HepG2 (cell line): ENCODE results near the gene KCNK7. TPM values are rescaled to one million over a fixed set of nuclear protein-coding genes. Genes with fewer than 3 reads are reported as not detected.

Source experiments
- ATAC-seq: fragments of 200-7000 bp; cut with Tn5 transposase; 3 replicates; pipeline ENCODE4 v1.9.1; 2020; ENCODE audit warnings: mild to moderate bottlenecking, moderate library complexity
- BruUV-seq: library from RNA; stranded (reverse); fragments of 400-500 nt; replicated peaks from 2 replicates; lab custom pipeline; 2021; lab: Mats Ljungman, UMichigan
- CTCF ChIA-PET: fragments of 300-600 bp; formaldehyde crosslinking; extraction: SDS; loops from one replicate; lab custom pipeline; 2021; ENCODE audit warnings: low total read pairs, inconsistent platforms, low intra/inter-chr PET ratio; lab: Yijun Ruan, JAX
- POLR2A ChIA-PET: fragments of 350-600 bp; sonication (Branson Sonifier 250); formaldehyde crosslinking; loops from one replicate; lab custom pipeline; 2020; ENCODE audit warnings: antibody characterized with exemption, inconsistent platforms; lab: Yijun Ruan, JAX
- DNase-seq: peaks from one replicate; pipeline ENCODE4 v3.0.0-alpha.2; 2015; ENCODE audit warnings: low spot score
- FAIRE-seq: peaks from 3 replicates; lab custom pipeline; 2011; peaks lifted over from hg19 to GRCh38; lab: Jason Lieb, UNC
- H2AFZ ChIP-seq: one replicate; pipeline ENCODE4 v1.6.1; 2011; ENCODE audit warnings: low read length, inconsistent platforms
- H3K27ac ChIP-seq: fragments of 300-600 bp; 3 replicates; pipeline ENCODE4 v1.8.0; 2011; ENCODE audit warnings: mixed run types, mild to moderate bottlenecking, mixed read lengths, low read length, inconsistent platforms; ENCODE audit not compliant: insufficient read depth; ENCODE audit errors: extremely low read length
- H3K27me3 ChIP-seq, 2 experiments: fragments of 200-600 bp in 1 of 2; 2 replicates in 1 of 2; 3 replicates in 1 of 2; pipeline versions ENCODE4 v1.6.0 to v1.8.0; 2011; ENCODE audit warnings: low read length in 2 of 2, mild to moderate bottlenecking in 2 of 2, moderate library complexity in 2 of 2, inconsistent platforms in 1 of 2; ENCODE audit not compliant: insufficient read depth in 2 of 2, control insufficient read depth in 1 of 2
- H3K36me3 ChIP-seq, 2 experiments: fragments of 200-600 bp in 1 of 2; replicated peaks in 1 of 2; 2 replicates in 1 of 2; 3 replicates in 1 of 2; pipeline versions ENCODE4 v1.5.1 to v1.8.0; 2011; ENCODE audit warnings: low read length in 2 of 2, inconsistent platforms in 1 of 2; ENCODE audit not compliant: insufficient read depth in 2 of 2, control insufficient read depth in 1 of 2
- H3K4me1 ChIP-seq: 2 replicates; pipeline ENCODE4 v1.5.1; 2012; ENCODE audit warnings: low read length, inconsistent platforms; ENCODE audit not compliant: insufficient read depth
- H3K4me2 ChIP-seq: 2 replicates; pipeline ENCODE4 v1.6.0; 2011; ENCODE audit warnings: low read depth, low read length, inconsistent platforms
- H3K4me3 ChIP-seq, 3 experiments: fragments of 200-600 bp in 1 of 3; sonication (generic), shearing (Covaris generic) in 1 of 3; replicated peaks in 1 of 3; 2 replicates each; pipeline ENCODE4 v1.5.1; 2011 to 2016; ENCODE audit warnings: low read length in 3 of 3, inconsistent platforms in 2 of 3, low read depth in 2 of 3, mild to moderate bottlenecking in 2 of 3, control low read depth in 1 of 3, mixed read lengths in 1 of 3; ENCODE audit not compliant: insufficient read depth in 1 of 3
- H3K79me2 ChIP-seq: one replicate; pipeline ENCODE4 v1.6.1; 2011; ENCODE audit warnings: low read length, inconsistent platforms; ENCODE audit not compliant: insufficient read depth
- H3K9ac ChIP-seq: 2 replicates; pipeline ENCODE4 v1.6.0; 2011; ENCODE audit warnings: mild to moderate bottlenecking, low read depth, low read length, inconsistent platforms; ENCODE audit not compliant: insufficient read depth
- H3K9me3 ChIP-seq: 2 replicates; pipeline ENCODE4 v1.5.1; 2012; ENCODE audit warnings: mild to moderate bottlenecking, low read length
- H4K20me1 ChIP-seq: 2 replicates; pipeline ENCODE4 v1.6.0; 2011; ENCODE audit warnings: inconsistent platforms, mild to moderate bottlenecking, low read length, moderate library complexity; ENCODE audit not compliant: insufficient read depth
- AGO2 ChIP-seq: fragments of 200-400 bp; formaldehyde crosslinking; optimal IDR thresholded peaks from 2 replicates; pipeline ENCODE3; 2017; ENCODE audit warnings: mild to moderate bottlenecking, low read depth, low read length, moderate library complexity
- ARNT2 ChIP-seq: sonication (generic); formaldehyde crosslinking; IDR thresholded peaks from 2 replicates; pipeline ENCODE4 v1.8.0; 2022; ENCODE audit warnings: mild to moderate bottlenecking, low read depth, missing genetic modification reagents, moderate library complexity
- CC2D1A ChIP-seq: sonication (generic); formaldehyde crosslinking; IDR thresholded peaks from 2 replicates; pipeline ENCODE4 v1.8.1; 2023; ENCODE audit warnings: mild to moderate bottlenecking, missing genetic modification reagents
- ELF4 ChIP-seq: sonication (generic); formaldehyde crosslinking; IDR thresholded peaks from 2 replicates; pipeline ENCODE4 v1.5.0; 2020; ENCODE audit warnings: missing genetic modification reagents, mild to moderate bottlenecking, moderate library complexity, borderline replicate concordance
- HMGA1 ChIP-seq: sonication (generic); formaldehyde crosslinking; conservative IDR thresholded peaks from 2 replicates; pipeline ENCODE4 v1.4.0; 2020; ENCODE audit warnings: missing genetic modification reagents
- MAZ ChIP-seq, 2 experiments: sonication (generic) in 1 of 2; formaldehyde crosslinking in 1 of 2; IDR thresholded peaks; 2 replicates each; pipeline versions ENCODE4 v1.5.0 to v1.6.1; 2012 to 2020; ENCODE audit warnings: low read depth in 2 of 2, mild to moderate bottlenecking in 2 of 2, borderline replicate concordance in 1 of 2, improper control_type of control experiment in 1 of 2, low read length in 1 of 2, missing genetic modification reagents in 1 of 2, moderate library complexity in 1 of 2
- RBFOX2 ChIP-seq: fragments of 200-400 bp; formaldehyde crosslinking; IDR thresholded peaks from 2 replicates; pipeline ENCODE4 v1.6.1; 2017; ENCODE audit warnings: low read depth, mild to moderate bottlenecking, low read length
- ZC3H4 ChIP-seq: sonication (generic); formaldehyde crosslinking; IDR thresholded peaks from 2 replicates; pipeline ENCODE4 v1.4.0; 2020; ENCODE audit warnings: missing genetic modification reagents, borderline replicate concordance
- ZMAT5 ChIP-seq: sonication (generic); formaldehyde crosslinking; IDR thresholded peaks from 2 replicates; pipeline ENCODE4 v1.5.0; 2020; ENCODE audit warnings: mild to moderate bottlenecking, low read depth, missing genetic modification reagents, borderline replicate concordance
- ZNF17 ChIP-seq: sonication (generic); formaldehyde crosslinking; IDR thresholded peaks from 2 replicates; pipeline ENCODE4 v1.5.0; 2020; ENCODE audit warnings: mild to moderate bottlenecking, missing genetic modification reagents
- ZNF3 ChIP-seq: IDR thresholded peaks from 2 replicates; pipeline ENCODE4 v1.7.0; 2017; ENCODE audit warnings: inconsistent platforms
- ZNF382 ChIP-seq: sonication (generic); formaldehyde crosslinking; IDR thresholded peaks from 2 replicates; pipeline ENCODE4 v1.5.0; 2020; ENCODE audit warnings: missing genetic modification reagents, mild to moderate bottlenecking, borderline replicate concordance
- ZNF430 ChIP-seq: sonication (generic); formaldehyde crosslinking; IDR thresholded peaks from 2 replicates; pipeline ENCODE4 v1.9.0; 2021; ENCODE audit warnings: mild to moderate bottlenecking, missing genetic modification reagents
- ZNF570 ChIP-seq: sonication (generic); formaldehyde crosslinking; IDR thresholded peaks from 2 replicates; pipeline ENCODE4 v1.4.0; 2020; ENCODE audit warnings: mild to moderate bottlenecking, missing genetic modification reagents, borderline replicate concordance
- ZSCAN20 ChIP-seq: sonication (generic); formaldehyde crosslinking; IDR thresholded peaks from 2 replicates; pipeline ENCODE4 v1.4.0; 2020; ENCODE audit warnings: missing genetic modification reagents, mild to moderate bottlenecking, borderline replicate concordance
- WGBS: methylation state at CpG from one replicate; pipeline ENCODE4 v1.1.6; 2017; ENCODE audit warnings: low lambda C conversion rate; 5-methylcytosine and 5-hydroxymethylcytosine counted together
- in situ Hi-C: cut with HindIII; loops from 2 replicates; pipeline ENCODE4 v1.10.0; 2017; ENCODE audit warnings: low pct_unique_long_range_greater_than_20kb; ENCODE audit not compliant: extremely low pct_ligation_motif_present
- intact Hi-C: fragments of 100-400 bp; cut with micrococcal nuclease; formaldehyde crosslinking; loops from one replicate; pipeline ENCODE4 v1.10.0; 2022; ENCODE audit not compliant: unreplicated experiment
- polyA plus RNA-seq, 8 experiments: library from polyadenylated mRNA; depleted of rRNA in 3 of 8; stranded (reverse) in 7 of 8; unstranded in 1 of 8; fragments of >200 nt; fragmentation: Illumina TruSeq in 4 of 8; extraction: Trizol in 4 of 8; gene quantifications; 2 replicates each; pipeline versions ENCODE4 v1.2.1 to v1.2.3, GENCODE V29; 2011 to 2016; ENCODE audit warnings: low read depth in 4 of 8, missing spikeins in 1 of 8, mixed read lengths in 1 of 8; ENCODE audit not compliant: insufficient read depth in 1 of 8
- total RNA-seq, 5 experiments: library from RNA; depleted of rRNA; stranded (reverse); fragments of >200 nt; fragmentation: Illumina TruSeq; extraction: Trizol; gene quantifications; 2 replicates each; pipeline ENCODE4 v1.2.3, GENCODE V29; 2016; ENCODE audit warnings: low read depth in 1 of 5
- TF ChIP-seq, protein P1 (sequence below): sonication (generic); formaldehyde crosslinking; IDR thresholded peaks from 2 replicates; pipeline ENCODE4 v1.4.0; 2020; ENCODE audit warnings: missing genetic modification reagents, borderline replicate concordance
- TF ChIP-seq, protein P2 (sequence below): sonication (generic); formaldehyde crosslinking; IDR thresholded peaks from 2 replicates; pipeline ENCODE4 v1.8.0; 2022; ENCODE audit warnings: missing genetic modification reagents, mild to moderate bottlenecking, moderate library complexity, borderline replicate concordance
- TF ChIP-seq, protein P3 (sequence below): sonication (generic); formaldehyde crosslinking; IDR thresholded peaks from 2 replicates; pipeline ENCODE4 v1.5.1; 2020; ENCODE audit warnings: missing genetic modification reagents, mild to moderate bottlenecking, borderline replicate concordance

The KCNK7 gene
- total and polyA plus RNA-seq, 2 of the 13 experiments (the other 11 are each of a cell fraction or from before 2014, with no cell fraction given), result 0.11 TPM; not detected in 1

DNA sequence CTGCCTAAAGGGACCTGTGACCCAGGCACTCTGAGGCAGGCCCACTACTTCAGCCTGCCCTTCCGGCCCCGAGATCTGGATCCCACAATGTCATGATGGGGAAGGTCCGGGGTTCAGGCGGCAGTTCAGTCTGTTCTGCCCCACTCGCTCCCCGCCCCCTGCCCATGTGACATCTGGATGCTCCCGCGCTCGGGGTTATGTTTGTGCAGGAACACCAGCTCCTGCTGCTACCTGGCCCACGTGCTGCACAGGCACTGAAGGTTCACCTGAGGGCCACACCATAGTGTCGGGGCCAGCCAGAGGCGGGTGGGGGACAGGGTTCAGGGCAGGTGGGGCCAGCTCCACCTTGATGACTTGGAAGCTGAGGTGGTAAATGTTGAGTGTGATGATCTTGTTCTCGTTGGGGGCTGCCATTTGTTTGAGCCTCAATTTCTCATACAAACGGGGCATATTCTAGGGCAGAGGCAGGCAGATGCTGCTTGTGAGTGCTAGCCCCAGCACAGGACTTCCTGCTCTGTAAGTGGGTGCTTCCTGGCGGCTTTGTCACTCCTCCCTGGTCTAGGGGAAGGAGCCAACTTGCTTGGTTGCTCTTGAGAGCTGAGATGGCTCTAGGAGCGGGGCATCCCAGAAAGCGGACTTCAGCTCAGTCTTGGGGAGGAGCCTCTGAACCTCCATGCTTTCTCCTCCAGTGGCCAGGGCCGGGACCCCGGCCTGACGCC, 37.9 kb upstream of the KCNK7 start:
- Histone ChIP-seq H3K27ac (no peak overlapping the region), H3K4me3 (no peak overlapping the region), H3K4me2 (no peak overlapping the region), H3K27me3 (no peaks in the 10 kb centered on the region), H3K36me3 (peaks cover 43 to 61% of the 10 kb centered on the region in 2 experiments; a peak in 4 of 5 replicates), H3K79me2 (no peaks in the 10 kb centered on the region), H3K9me3 (no peaks in the 10 kb centered on the region), H2AFZ (no peak overlapping the region), H4K20me1 (no peaks in the 10 kb centered on the region), H3K9ac (no peak overlapping the region), H3K4me1 (peaks cover 23% of the 10 kb centered on the region)
- POLR2A ChIA-PET, result interaction anchor here (1.0 to 2.2 kb wide), 4 partner anchors 14 to 19 kb away, joined by 3 to 11 read pairs (median 6); no protein-coding TSS in a partner anchor
- in situ Hi-C loops, result no loop called here
- no peak for DNase-seq
- CTCF ChIA-PET, result no interaction called here
- 88% methylated on average over 12 of the region's 20 CpGs for WGBS
- ATAC-seq, result no peak
- FAIRE-seq, result no peak
- intact Hi-C loops, result no loop called here
- BruUV-seq, result no TSS peak
- TF ChIP-seq ZMAT5 (CRISPR knock-in tag) (no peak), CC2D1A (CRISPR knock-in tag) (no peak), HMGA1 (CRISPR knock-in tag) (no peak), ZSCAN20 (CRISPR knock-in tag) (no peak), ELF4 (CRISPR knock-in tag) (no peak), MAZ (IDR thresholded peaks at IDR 0.05; ENCODE audit: borderline replicate concordance, low read depth, low read length) (no peak), MAZ (CRISPR knock-in tag; IDR thresholded peaks at IDR 0.05; ENCODE audit: low read depth) (no peak), RBFOX2 (0 out of 2 replicates have a peak, but pooled peaks have one; percentile 5), ZNF3 (CRISPR knock-in tag) (no peak), AGO2 (peak; percentile 73), ZNF382 (CRISPR knock-in tag) (no peak), ZNF430 (CRISPR knock-in tag) (no peak), ZNF570 (no peak), ZC3H4 (CRISPR knock-in tag) (no peak), ARNT2 (no peak), ZNF17 (CRISPR knock-in tag) (no peak)
- TF ChIP-seq, protein P1, sequence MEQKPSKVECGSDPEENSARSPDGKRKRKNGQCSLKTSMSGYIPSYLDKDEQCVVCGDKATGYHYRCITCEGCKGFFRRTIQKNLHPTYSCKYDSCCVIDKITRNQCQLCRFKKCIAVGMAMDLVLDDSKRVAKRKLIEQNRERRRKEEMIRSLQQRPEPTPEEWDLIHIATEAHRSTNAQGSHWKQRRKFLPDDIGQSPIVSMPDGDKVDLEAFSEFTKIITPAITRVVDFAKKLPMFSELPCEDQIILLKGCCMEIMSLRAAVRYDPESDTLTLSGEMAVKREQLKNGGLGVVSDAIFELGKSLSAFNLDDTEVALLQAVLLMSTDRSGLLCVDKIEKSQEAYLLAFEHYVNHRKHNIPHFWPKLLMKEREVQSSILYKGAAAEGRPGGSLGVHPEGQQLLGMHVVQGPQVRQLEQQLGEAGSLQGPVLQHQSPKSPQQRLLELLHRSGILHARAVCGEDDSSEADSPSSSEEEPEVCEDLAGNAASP (CRISPR knock-in tag), result no peak
- TF ChIP-seq, protein P2, sequence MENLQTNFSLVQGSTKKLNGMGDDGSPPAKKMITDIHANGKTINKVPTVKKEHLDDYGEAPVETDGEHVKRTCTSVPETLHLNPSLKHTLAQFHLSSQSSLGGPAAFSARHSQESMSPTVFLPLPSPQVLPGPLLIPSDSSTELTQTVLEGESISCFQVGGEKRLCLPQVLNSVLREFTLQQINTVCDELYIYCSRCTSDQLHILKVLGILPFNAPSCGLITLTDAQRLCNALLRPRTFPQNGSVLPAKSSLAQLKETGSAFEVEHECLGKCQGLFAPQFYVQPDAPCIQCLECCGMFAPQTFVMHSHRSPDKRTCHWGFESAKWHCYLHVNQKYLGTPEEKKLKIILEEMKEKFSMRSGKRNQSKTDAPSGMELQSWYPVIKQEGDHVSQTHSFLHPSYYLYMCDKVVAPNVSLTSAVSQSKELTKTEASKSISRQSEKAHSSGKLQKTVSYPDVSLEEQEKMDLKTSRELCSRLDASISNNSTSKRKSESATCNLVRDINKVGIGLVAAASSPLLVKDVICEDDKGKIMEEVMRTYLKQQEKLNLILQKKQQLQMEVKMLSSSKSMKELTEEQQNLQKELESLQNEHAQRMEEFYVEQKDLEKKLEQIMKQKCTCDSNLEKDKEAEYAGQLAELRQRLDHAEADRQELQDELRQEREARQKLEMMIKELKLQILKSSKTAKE (CRISPR knock-in tag), result no peak
- TF ChIP-seq, protein P3, sequence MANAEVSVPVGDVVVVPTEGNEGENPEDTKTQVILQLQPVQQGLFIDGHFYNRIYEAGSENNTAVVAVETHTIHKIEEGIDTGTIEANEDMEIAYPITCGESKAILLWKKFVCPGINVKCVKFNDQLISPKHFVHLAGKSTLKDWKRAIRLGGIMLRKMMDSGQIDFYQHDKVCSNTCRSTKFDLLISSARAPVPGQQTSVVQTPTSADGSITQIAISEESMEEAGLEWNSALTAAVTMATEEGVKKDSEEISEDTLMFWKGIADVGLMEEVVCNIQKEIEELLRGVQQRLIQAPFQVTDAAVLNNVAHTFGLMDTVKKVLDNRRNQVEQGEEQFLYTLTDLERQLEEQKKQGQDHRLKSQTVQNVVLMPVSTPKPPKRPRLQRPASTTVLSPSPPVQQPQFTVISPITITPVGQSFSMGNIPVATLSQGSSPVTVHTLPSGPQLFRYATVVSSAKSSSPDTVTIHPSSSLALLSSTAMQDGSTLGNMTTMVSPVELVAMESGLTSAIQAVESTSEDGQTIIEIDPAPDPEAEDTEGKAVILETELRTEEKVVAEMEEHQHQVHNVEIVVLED (CRISPR knock-in tag), result no peak
